NCI-H1092 (cell line): Measurements from ENCODE around the gene METTL27.
"Not testable (repeated sequence)": the region's sequence is repeated elsewhere in the genome, so short reads cannot be mapped to it uniquely, and the experiment has no call there.

ENCODE experiments used
- DNase-seq: peaks from one replicate; lab custom pipeline; 2025; lab: John Stamatoyannopoulos, UW

Gene METTL27

GRCh38 chr7:73842067-73842976 is at the start of gene METTL27:
TSS of gene METTL27 (minus strand) at chr7:73842516. CDS start at chr7:73842140, 376 bp downstream.
- DNase-seq, result peak; percentile 94

- DNase-seq, result no peak
These were observed 49.0 kb upstream of the METTL27 start for GRCh38 chr7:73891178-73891885.

- DNase-seq, result no peak
These were observed 48.3 kb upstream of the METTL27 start for GRCh38 chr7:73890555-73891147.

GRCh38 chr7:73888959-73889358 is 46.6 kb upstream of the METTL27 start:
- DNase-seq, result no peak

GRCh38 chr7:73887762-73888161 is 45.4 kb upstream of the METTL27 start:
- DNase-seq, result no peak

GRCh38 chr7:73885975-73886798 is 43.9 kb upstream of the METTL27 start:
- no peak for DNase-seq

GRCh38 chr7:73885433-73885974 is 43.2 kb upstream of the METTL27 start:
- no peak for DNase-seq

GRCh38 chr7:73884867-73885422 is 42.6 kb upstream of the METTL27 start:
- DNase-seq, result not testable (repeated sequence)

GRCh38 chr7:73882047-73882402 is 39.7 kb upstream of the METTL27 start:
- DNase-seq, result no peak

GRCh38 chr7:73881352-73882046 is 39.2 kb upstream of the METTL27 start:
- no peak for DNase-seq

GRCh38 chr7:73880755-73881328 is 38.5 kb upstream of the METTL27 start:
- no peak for DNase-seq

- DNase-seq, result no peak
These were observed 37.8 kb upstream of the METTL27 start for GRCh38 chr7:73879977-73880681.

GRCh38 chr7:73876973-73877372 is 34.7 kb upstream of the METTL27 start:
- no peak for DNase-seq

- DNase-seq, result no peak
These were observed 34.0 kb upstream of the METTL27 start for GRCh38 chr7:73876361-73876760.

- DNase-seq, result no peak
These were observed 30.0 kb upstream of the METTL27 start for GRCh38 chr7:73872056-73872908.

- no peak for DNase-seq
These were observed 29.1 kb upstream of the METTL27 start for GRCh38 chr7:73871163-73872011.

GRCh38 chr7:73870041-73870492 is 27.8 kb upstream of the METTL27 start:
- DNase-seq, result no peak
